ENCODE data around the gene PRTFDC1. TPM values are rescaled to one million over a fixed set of nuclear protein-coding genes. Genes with fewer than 3 reads are reported as not detected.

The PRTFDC1 gene, protein sequence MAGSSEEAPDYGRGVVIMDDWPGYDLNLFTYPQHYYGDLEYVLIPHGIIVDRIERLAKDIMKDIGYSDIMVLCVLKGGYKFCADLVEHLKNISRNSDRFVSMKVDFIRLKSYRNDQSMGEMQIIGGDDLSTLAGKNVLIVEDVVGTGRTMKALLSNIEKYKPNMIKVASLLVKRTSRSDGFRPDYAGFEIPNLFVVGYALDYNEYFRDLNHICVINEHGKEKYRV
- 10 to 100 TPM in 1 of 2 donors, 1 to 10 TPM in 1; 7.2 to 14.4 TPM for total RNA-seq
- long read RNA-seq, donor 1, partial matches to known transcripts, result 1 of 4 reads
- long read RNA-seq, donor 1, other reads (novel, unspliced or antisense), result 1 of 4 reads
- long read RNA-seq, donor 2, partial matches to known transcripts, result 0 of 3 reads
- long read RNA-seq, donor 2, other reads (novel, unspliced or antisense), result 2 of 3 reads

DNA sequence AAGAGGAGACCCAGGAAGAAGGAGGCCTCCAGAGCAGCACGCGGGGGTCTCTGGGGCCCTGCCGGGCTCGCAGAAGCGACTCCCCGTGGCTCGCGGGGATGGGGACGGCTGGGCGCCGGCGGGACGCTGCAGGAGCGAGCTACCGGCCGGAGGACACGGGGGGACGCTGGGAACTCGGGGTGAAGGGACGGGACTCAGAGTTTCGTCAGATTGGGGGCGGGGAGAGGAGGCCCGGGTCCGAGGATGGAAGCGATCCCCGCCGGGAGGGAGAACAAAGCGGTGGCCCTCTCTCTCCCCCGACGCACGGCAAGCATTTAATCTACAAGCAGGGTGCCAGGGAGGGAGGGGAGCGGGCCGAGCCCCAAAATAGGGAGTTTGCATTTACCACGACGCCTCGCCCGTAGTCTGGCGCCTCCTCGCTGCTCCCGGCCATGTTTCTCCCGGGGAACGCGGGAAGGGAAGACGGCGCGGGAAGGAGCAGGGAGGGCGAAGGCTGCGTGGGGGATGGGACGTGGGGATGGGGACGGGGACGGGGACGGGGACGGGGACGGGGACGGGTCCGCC lies at the start of gene PRTFDC1:
TSS of gene PRTFDC1 (minus strand) at position 464 of the 564 bp plus-strand sequence. CDS start at position 433, 31 bp downstream.
- DNase-seq (ENCODE audit: low spot score), result peak; percentile 82
- intact Hi-C loops (cut with DNase I), result loop anchor here (10.0 kb wide), 2 partner anchors 47 to 227 kb away; partner anchors contain the start of gene ARHGAP21 (in 1 of the 2)

DNA sequence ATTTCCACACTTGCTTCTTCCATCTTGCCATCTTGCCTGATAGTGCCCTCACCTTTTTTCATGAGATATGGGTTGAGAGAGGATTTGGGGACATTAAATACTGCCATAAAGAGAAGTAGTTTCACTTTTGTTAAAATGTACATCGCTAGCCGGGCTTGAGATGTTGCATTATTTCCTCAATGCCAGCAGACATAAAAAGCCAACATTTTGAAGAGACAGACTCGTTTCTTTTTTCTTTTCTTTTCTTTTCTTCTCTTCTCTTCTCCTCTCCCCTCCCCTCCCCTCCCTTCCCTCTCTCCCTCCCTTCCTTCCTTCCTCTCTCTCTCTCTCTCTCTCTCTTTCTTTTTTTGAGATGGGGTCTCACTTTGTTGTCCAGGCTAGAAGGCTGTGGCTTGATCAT lies 45.6 kb upstream of the PRTFDC1 start:
- intact Hi-C loops (cut with DNase I), result loop anchor here (2.0 to 10.0 kb wide), 2 partner anchors 253 to 273 kb away; partner anchors contain the start of gene ARHGAP21 (in 1 of the 2)
- no peak for DNase-seq (ENCODE audit: low spot score)

GRCh38 chr10:24995072-24995471 lies 42.7 kb upstream of the PRTFDC1 start:
- intact Hi-C loops (cut with DNase I), result loop anchor here in 1 of 2 donors (10.0 kb wide), 1 partner anchor 270 kb away; the partner anchor contains the start of gene ARHGAP21
- DNase-seq (ENCODE audit: low spot score), result no peak

- no peak for DNase-seq (ENCODE audit: low spot score)
- intact Hi-C loops (cut with DNase I), result loop anchor here (5.0 to 10.0 kb wide), 2 partner anchors 269 to 996 kb away; partner anchors contain the start of gene ARHGAP21 (in 1 of the 2)
These were observed 41.0 kb upstream of the PRTFDC1 start for GRCh38 chr10:24993237-24993958.

DNA sequence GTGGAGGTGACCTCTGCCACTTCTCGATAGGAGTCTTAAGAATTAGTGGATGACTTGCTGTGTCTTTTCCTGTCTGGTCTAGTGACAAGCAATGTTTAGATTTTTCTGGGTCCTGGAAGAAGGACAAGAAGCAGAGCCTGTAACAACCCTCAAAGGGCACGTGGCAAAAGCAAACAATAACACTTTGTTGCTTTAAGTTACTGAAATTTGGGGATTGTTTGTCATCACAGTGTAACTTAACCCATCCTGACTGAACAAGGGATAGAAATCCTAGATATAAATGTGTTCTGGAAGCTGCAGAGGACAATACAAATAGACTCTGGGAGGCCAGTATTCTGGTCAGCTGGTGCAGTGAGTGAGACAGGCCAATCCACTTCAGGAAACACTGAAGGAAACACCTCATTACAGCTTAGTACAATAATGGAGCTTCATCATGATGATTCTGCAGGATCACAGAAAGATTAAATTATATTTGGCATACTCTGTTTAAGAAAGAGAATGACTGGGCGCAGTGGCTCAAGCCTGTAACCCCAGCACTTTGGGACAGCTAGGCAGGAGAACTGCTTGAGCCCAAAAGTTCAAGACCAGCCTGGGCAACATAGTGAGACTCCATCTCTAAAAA lies 40.2 kb upstream of the PRTFDC1 start:
- DNase-seq (ENCODE audit: low spot score), result no peak
- intact Hi-C loops (cut with DNase I), result loop anchor here (5.0 to 10.0 kb wide), 2 partner anchors 268 to 995 kb away; partner anchors contain the start of gene ARHGAP21 (in 1 of the 2)

- intact Hi-C loops (cut with DNase I), result loop anchor here (5.0 to 10.0 kb wide), 2 partner anchors 266 to 994 kb away; partner anchors contain the start of gene ARHGAP21 (in 1 of the 2)
- no peak for DNase-seq (ENCODE audit: low spot score)
These were observed 38.9 kb upstream of the PRTFDC1 start for GRCh38 chr10:24991298-24991697.

DNA sequence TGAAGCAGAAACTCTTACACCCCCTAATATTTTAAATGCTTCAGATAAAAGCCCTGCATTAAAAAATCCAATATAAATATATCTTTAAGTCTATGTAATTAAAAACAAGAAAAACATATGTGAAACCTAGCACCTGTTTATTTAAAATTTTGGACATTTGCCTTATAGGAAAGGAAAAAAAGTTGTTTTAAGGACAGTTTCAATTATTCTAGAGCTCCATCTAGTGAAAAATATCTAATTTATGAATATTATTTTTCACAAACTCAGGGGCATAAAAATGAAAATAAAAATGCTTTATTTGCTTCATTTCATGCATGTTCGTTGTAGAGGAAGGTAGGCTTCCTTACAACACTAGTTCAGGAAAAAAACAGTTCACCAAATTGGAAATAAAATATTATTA lies 37.5 kb upstream of the PRTFDC1 start:
- intact Hi-C loops (cut with DNase I), result loop anchor here (5.0 to 10.0 kb wide), 3 partner anchors 265 to 993 kb away; partner anchors contain the start of gene ARHGAP21 (in 1 of the 2)
- no peak for DNase-seq (ENCODE audit: low spot score)

GRCh38 chr10:24988831-24989640 lies 36.6 kb upstream of the PRTFDC1 start:
- intact Hi-C loops (cut with DNase I), result loop anchor here in 1 of 2 donors (10.0 kb wide), 1 partner anchor 344 kb away; no protein-coding TSS in a partner anchor
- no peak for DNase-seq (ENCODE audit: low spot score)

- DNase-seq (ENCODE audit: low spot score), result no peak
- intact Hi-C loops (cut with DNase I), result loop anchor here in 1 of 2 donors (10.0 kb wide), 1 partner anchor 340 kb away; no protein-coding TSS in a partner anchor
These were observed 32.5 kb upstream of the PRTFDC1 start for GRCh38 chr10:24984906-24985305.

- DNase-seq (ENCODE audit: low spot score), result no peak
- intact Hi-C loops (cut with DNase I), result loop anchor here in 1 of 2 donors (10.0 kb wide), 1 partner anchor 339 kb away; no protein-coding TSS in a partner anchor
These were observed 31.5 kb upstream of the PRTFDC1 start for GRCh38 chr10:24983946-24984345.

DNA sequence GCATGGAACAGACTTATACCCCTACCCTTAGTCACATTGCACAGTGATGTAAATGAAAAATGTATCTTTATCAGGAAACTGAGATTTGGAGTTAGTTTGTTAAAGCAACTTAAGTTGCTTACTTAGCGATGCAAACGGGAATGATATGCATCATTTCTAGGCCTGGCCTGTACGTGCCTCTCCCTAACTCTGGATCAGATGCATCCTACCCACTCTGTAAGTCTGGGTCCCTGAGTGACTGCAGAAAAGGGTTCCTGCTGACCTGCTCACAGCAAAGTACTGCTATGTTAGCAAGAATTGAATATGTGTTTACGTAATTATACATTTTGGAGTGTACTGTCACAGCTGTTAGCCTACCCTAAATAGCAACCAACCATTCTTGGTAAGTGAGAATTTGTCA lies 30.7 kb upstream of the PRTFDC1 start:
- DNase-seq (ENCODE audit: low spot score), result no peak

GRCh38 chr10:24982319-24983112 lies 30.1 kb upstream of the PRTFDC1 start:
- DNase-seq (ENCODE audit: low spot score), result no peak
- intact Hi-C loops (cut with DNase I), result loop anchor here in 1 of 2 donors (10.0 kb wide), 1 partner anchor 338 kb away; no protein-coding TSS in a partner anchor

More for the DNA sequence above, 30.7 kb upstream of the PRTFDC1 start:
- intact Hi-C loops (cut with DNase I), result loop anchor here in 1 of 2 donors (10.0 kb wide), 1 partner anchor 338 kb away; no protein-coding TSS in a partner anchor

DNA sequence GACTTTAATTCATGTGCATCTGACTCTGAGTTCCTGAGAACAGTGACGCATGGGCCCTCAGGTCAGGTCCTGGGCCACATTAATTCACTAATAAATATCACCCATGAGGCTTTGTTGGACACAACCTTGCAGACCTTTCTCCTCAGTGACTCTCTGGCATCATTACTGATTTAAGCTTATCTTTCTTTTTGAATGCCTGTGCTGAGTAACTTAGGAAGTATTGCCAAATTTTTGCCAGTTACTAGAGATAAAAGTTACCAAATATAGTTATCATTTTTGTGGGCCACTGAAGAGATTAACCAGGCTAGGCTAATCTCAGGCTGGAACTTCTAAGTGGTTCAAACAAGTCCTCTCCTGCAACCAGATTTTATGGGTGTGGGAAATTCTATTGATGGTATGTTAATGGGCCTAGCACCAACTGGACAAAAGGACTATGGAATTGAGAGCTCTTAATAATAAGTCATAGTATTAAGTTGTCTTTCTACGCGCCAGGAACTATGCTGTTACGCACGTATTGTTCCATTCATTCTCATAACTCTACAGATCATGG lies 28.8 kb upstream of the PRTFDC1 start:
- intact Hi-C loops (cut with DNase I), result loop anchor here in 1 of 2 donors (10.0 kb wide), 1 partner anchor 336 kb away; no protein-coding TSS in a partner anchor
- peak; percentile 83 for DNase-seq (ENCODE audit: low spot score)

GRCh38 chr10:24979685-24980084 lies 27.3 kb upstream of the PRTFDC1 start:
- intact Hi-C loops (cut with DNase I), result loop anchor here in 1 of 2 donors (10.0 kb wide), 1 partner anchor 335 kb away; no protein-coding TSS in a partner anchor
- DNase-seq (ENCODE audit: low spot score), result no peak

GRCh38 chr10:24974976-24975375 lies 22.6 kb upstream of the PRTFDC1 start:
- intact Hi-C loops (cut with DNase I), result no loop called here
- peak; percentile 82 for DNase-seq (ENCODE audit: low spot score)

DNA sequence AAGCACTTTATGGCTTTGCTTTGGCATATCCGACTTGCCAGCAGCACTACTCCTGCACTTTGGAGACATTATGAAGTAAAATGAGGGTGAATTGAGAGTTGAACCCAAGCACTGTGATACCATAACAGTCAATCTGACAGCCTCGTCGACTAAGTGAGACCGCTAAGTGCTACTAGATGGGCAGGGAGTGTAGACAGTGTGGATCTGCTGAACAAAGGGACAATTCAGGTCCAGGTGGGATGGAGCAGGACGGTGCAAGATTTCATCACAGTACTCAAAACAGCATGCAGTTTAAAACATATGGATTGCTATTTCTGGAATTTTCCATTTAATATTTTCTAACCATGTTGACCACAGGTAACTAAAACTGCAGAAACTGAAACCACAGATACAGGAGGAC lies 20.8 kb upstream of the PRTFDC1 start:
- no peak for DNase-seq (ENCODE audit: low spot score)
- intact Hi-C loops (cut with DNase I), result no loop called here
